SK-N-SH (cell line): ENCODE measurements around the gene CALM1. TPM values are rescaled to one million over a fixed set of nuclear protein-coding genes. Genes with fewer than 3 reads are reported as not detected.

Source experiments
- CTCF ChIA-PET: fragments of 300-600, 350-600 bp; formaldehyde crosslinking; extraction: SDS; loops from one replicate; lab custom pipeline; 2021; lab: Yijun Ruan, JAX
- POLR2A ChIA-PET: fragments of 350-600 bp; sonication (Branson Sonifier 250); formaldehyde crosslinking; extraction: SDS; loops from one replicate; lab custom pipeline; 2020; ENCODE audit warnings: antibody characterized with exemption, inconsistent platforms; lab: Yijun Ruan, JAX
- DNase-seq: peaks from one replicate; pipeline ENCODE4 v3.0.0; 2012
- H2AFZ ChIP-seq: fragments of 200-600 bp; sonication (generic); 2 replicates; pipeline ENCODE4 v1.8.1; 2016; ENCODE audit warnings: antibody characterized with exemption, mild to moderate bottlenecking, low read depth
- H3F3A ChIP-seq: fragments of 200-600 bp; sonication (generic); replicated peaks from 2 replicates; pipeline ENCODE3; 2016; ENCODE audit warnings: antibody characterized with exemption, mild to moderate bottlenecking; ENCODE audit not compliant: insufficient read depth
- H3K27ac ChIP-seq, 2 experiments: fragments of 200-500 bp in 1 of 2; fragments of 200-600 bp in 1 of 2; sonication (Bioruptor generic) in 1 of 2; sonication (generic), shearing (Covaris generic) in 1 of 2; 2 replicates each; pipeline versions ENCODE4 v1.5.1 to v1.6.1; 2014 to 2016; ENCODE audit warnings: low read depth in 2 of 2, inconsistent platforms in 1 of 2, low read length in 1 of 2, mild to moderate bottlenecking in 1 of 2, mixed read lengths in 1 of 2
- H3K27me3 ChIP-seq: fragments of 200-600 bp; sonication (generic), shearing (Covaris generic); 2 replicates; pipeline ENCODE4 v1.6.1; 2016; ENCODE audit warnings: mixed run types; ENCODE audit not compliant: insufficient read depth
- H3K36me3 ChIP-seq, 2 experiments: fragments of 200-500 bp in 1 of 2; fragments of 200-600 bp in 1 of 2; sonication (Bioruptor generic) in 1 of 2; sonication (generic) in 1 of 2; replicated peaks in 1 of 2; 2 replicates each; pipeline versions ENCODE3 to v1.5.1; 2014 to 2016; ENCODE audit warnings: low read length in 1 of 2, mild to moderate bottlenecking in 1 of 2; ENCODE audit not compliant: insufficient read depth in 2 of 2, control insufficient read depth in 1 of 2
- H3K4me1 ChIP-seq, 2 experiments: fragments of 200-500 bp in 1 of 2; fragments of 200-600 bp in 1 of 2; sonication (Bioruptor generic) in 1 of 2; sonication (generic), shearing (Covaris generic) in 1 of 2; 2 replicates each; pipeline versions ENCODE4 v1.5.1 to v1.6.1; 2014 to 2016; ENCODE audit warnings: low read depth in 1 of 2, low read length in 1 of 2, mixed run types in 1 of 2; ENCODE audit not compliant: insufficient read depth in 2 of 2, control insufficient read depth in 1 of 2
- H3K4me2 ChIP-seq: fragments of 200-600 bp; sonication (generic), shearing (Covaris generic); 2 replicates; pipeline ENCODE4 v1.6.1; 2017; ENCODE audit warnings: mixed run types
- H3K4me3 ChIP-seq, 2 experiments: fragments of 200-500 bp in 1 of 2; fragments of 200-600 bp in 1 of 2; sonication (Bioruptor generic) in 1 of 2; sonication (generic), shearing (Covaris generic) in 1 of 2; 2 replicates each; pipeline versions ENCODE4 v1.5.1 to v1.8.1; 2014 to 2016; ENCODE audit warnings: low read depth in 2 of 2, inconsistent platforms in 1 of 2, low read length in 1 of 2, mild to moderate bottlenecking in 1 of 2, mixed read lengths in 1 of 2, moderate library complexity in 1 of 2
- H3K79me2 ChIP-seq: fragments of 200-600 bp; sonication (generic); 2 replicates; pipeline ENCODE4 v1.8.1; 2017; ENCODE audit warnings: mild to moderate bottlenecking; ENCODE audit not compliant: insufficient read depth
- H3K9ac ChIP-seq: fragments of 200-600 bp; sonication (generic); 2 replicates; pipeline ENCODE4 v1.6.1; 2017; ENCODE audit warnings: mixed run types
- H3K9me2 ChIP-seq: fragments of 200-600 bp; sonication (generic); 2 replicates; pipeline ENCODE4 v1.6.1; 2017; ENCODE audit warnings: mixed run types
- H3K9me3 ChIP-seq: fragments of 200-600 bp; sonication (generic); 2 replicates; pipeline ENCODE4 v1.6.1; 2017; ENCODE audit warnings: mixed run types, mild to moderate bottlenecking, moderate library complexity
- H4K20me1 ChIP-seq: fragments of 200-600 bp; sonication (generic); 2 replicates; pipeline ENCODE4 v1.6.1; 2017; ENCODE audit warnings: mild to moderate bottlenecking, mixed run types; ENCODE audit not compliant: insufficient read depth
- CHD2 ChIP-seq: fragments of 150-350 bp; IDR thresholded peaks from 2 replicates; pipeline ENCODE4 v1.6.1; 2018; ENCODE audit warnings: low read length; ENCODE audit not compliant: partially characterized antibody
- ELF1 ChIP-seq: IDR thresholded peaks from 2 replicates; pipeline ENCODE4 v1.4.0; 2012
- EP300 ChIP-seq, 2 experiments: IDR thresholded peaks; 2 replicates each; pipeline versions ENCODE4 v1.4.0 to v1.6.1; 2012; ENCODE audit warnings: borderline replicate concordance in 1 of 2, low read depth in 1 of 2, low read length in 1 of 2
- FOSL2 ChIP-seq: IDR thresholded peaks from 2 replicates; pipeline ENCODE4 v1.4.0; 2012; ENCODE audit warnings: low read depth, mild to moderate bottlenecking, moderate library complexity, borderline replicate concordance
- FOXJ3 ChIP-seq: sonication (generic); formaldehyde crosslinking; IDR thresholded peaks from 2 replicates; pipeline ENCODE4 v1.5.1; 2020; ENCODE audit warnings: mild to moderate bottlenecking, missing genetic modification reagents
- FOXM1 ChIP-seq: IDR thresholded peaks from 2 replicates; pipeline ENCODE4 v1.4.0; 2012; ENCODE audit warnings: low read depth, mild to moderate bottlenecking
- GABPA ChIP-seq: IDR thresholded peaks from 2 replicates; pipeline ENCODE4 v1.4.0; 2012; ENCODE audit warnings: low read depth, mild to moderate bottlenecking
- GATA2 ChIP-seq: sonication (generic); formaldehyde crosslinking; IDR thresholded peaks from 2 replicates; pipeline ENCODE4 v1.5.0; 2020; ENCODE audit warnings: mild to moderate bottlenecking, missing genetic modification reagents
- IRF3 ChIP-seq: fragments of 150-350 bp; IDR thresholded peaks from 2 replicates; pipeline ENCODE4 v1.6.1; 2016; ENCODE audit warnings: mild to moderate bottlenecking, low read depth, low read length
- JUND ChIP-seq: IDR thresholded peaks from 2 replicates; pipeline ENCODE4 v1.4.0; 2012
- MEF2A ChIP-seq: IDR thresholded peaks from 2 replicates; pipeline ENCODE4 v1.4.0; 2012; ENCODE audit warnings: low read depth, borderline replicate concordance
- MXI1 ChIP-seq: IDR thresholded peaks from 2 replicates; pipeline ENCODE4 v1.6.1; 2012; ENCODE audit warnings: mild to moderate bottlenecking, low read depth, low read length, improper control_type of control experiment
- NFIC ChIP-seq: IDR thresholded peaks from 2 replicates; pipeline ENCODE4 v1.4.0; 2012; ENCODE audit warnings: borderline replicate concordance
- NRF1 ChIP-seq: IDR thresholded peaks from 2 replicates; pipeline ENCODE4 v1.6.1; 2012; ENCODE audit warnings: low read depth, mild to moderate bottlenecking, low read length
- PBX3 ChIP-seq: IDR thresholded peaks from 2 replicates; pipeline ENCODE4; 2012
- POLR2AphosphoS5 ChIP-seq: IDR thresholded peaks from 2 replicates; pipeline ENCODE4 v1.6.1; 2012; ENCODE audit warnings: low read depth, low read length
- RCOR1 ChIP-seq: fragments of 150-350 bp; IDR thresholded peaks from 2 replicates; pipeline ENCODE4 v1.6.1; 2017; ENCODE audit warnings: antibody characterized with exemption, low read length
- RFX5 ChIP-seq: IDR thresholded peaks from 2 replicates; pipeline ENCODE4 v1.6.1; 2012; ENCODE audit warnings: mild to moderate bottlenecking, improper control_type of control experiment, low read length
- TCF12 ChIP-seq: IDR thresholded peaks from 2 replicates; pipeline ENCODE4 v1.4.0; 2012
- USF1 ChIP-seq: IDR thresholded peaks from 2 replicates; pipeline ENCODE4 v1.4.0; 2012; ENCODE audit warnings: low read depth, borderline replicate concordance
- YY1 ChIP-seq: IDR thresholded peaks from 2 replicates; pipeline ENCODE4 v1.4.0; 2012; ENCODE audit warnings: low read depth, mild to moderate bottlenecking
- WGBS: methylation state at CpG from one replicate; pipeline ENCODE4 v1.1.6; 2017; ENCODE audit warnings: low lambda C conversion rate; 5-methylcytosine and 5-hydroxymethylcytosine counted together
- polyA plus RNA-seq, 3 experiments: library from polyadenylated mRNA; depleted of rRNA; stranded (reverse); fragments of >200 nt; gene quantifications; 2 replicates each; pipeline ENCODE4 v1.2.3, GENCODE V29; 2012

Gene CALM1
- polyA plus RNA-seq, 1 of the 3 experiments (the other 2 are of a cell fraction) = 299 TPM

- Histone ChIP-seq H3K4me2 (no peak overlapping the region), H3K9me2 (no peaks in the 10 kb centered on the region), H3F3A (no peaks in the 10 kb centered on the region)
- 79% methylated on average over 4 of the region's 4 CpGs for WGBS
- TF ChIP-seq NFIC (no peak), RCOR1 (peak; percentile 97), EP300 (IDR thresholded peaks at IDR 0.05; ENCODE audit: borderline replicate concordance in 1 of 2, low read depth in 1 of 2, low read length in 1 of 2) (peak in 1 of 2 experiments; percentile 95; a peak in 2 of 4 replicates), GATA2 (CRISPR knock-in tag) (peak; percentile 98), TCF12 (peak; percentile 15; the same call in 1 of the 2 replicates), JUND (no peak), GABPA (no peak), FOSL2 (no peak), FOXJ3 (CRISPR knock-in tag) (peak; percentile 57; the same call in 1 of the 2 replicates), MXI1 (no peak; the same call in 1 of the 2 replicates), CHD2 (peak; percentile 58), USF1 (no peak), POLR2AphosphoS5 (0 out of 2 replicates have a peak, but pooled peaks have one; percentile 23), PBX3 (no peak)
- TF ChIP-seq, all 33 proteins: peak for 7
- H4K20me1 ChIP-seq = no peaks in the 10 kb centered on the region
- no peak overlapping the region for H3K4me3 ChIP-seq
- peak; percentile 46 for DNase-seq
- H3K9ac ChIP-seq = no peak overlapping the region
- H3K4me1 ChIP-seq = peaks cover 0 to 69% of the 10 kb centered on the region in 2 experiments; a peak in 2 of 4 replicates
- no peaks in the 10 kb centered on the region for H3K27me3 ChIP-seq
- ChIA-PET CTCF (interaction anchor here (1.1 to 4.5 kb wide), 8 partner anchors 8 to 307 kb away, joined by 3 to 31 read pairs (median 4); no protein-coding TSS in a partner anchor), POLR2A (interaction anchor here (0.9 to 5.0 kb wide), 13 partner anchors 9 to 288 kb away, joined by 3 to 25 read pairs (median 6); partner anchors contain the start of gene CALM1)
- H2AFZ ChIP-seq = no peak overlapping the region
- no peaks in the 10 kb centered on the region for H3K79me2 ChIP-seq
- H3K9me3 ChIP-seq = no peaks in the 10 kb centered on the region
- peak overlapping the region in 1 of 2 experiments; percentile 98; a peak in 2 of 4 replicates for H3K27ac ChIP-seq
- H3K36me3 ChIP-seq = no peaks in the 10 kb centered on the region
Observed at GRCh38 chr14:90451961-90452360, 55.1 kb downstream of the CALM1 start.

GRCh38 chr14:90452366-90452765 is 55.5 kb downstream of the CALM1 start:
- Histone ChIP-seq H3K4me2 (no peak overlapping the region), H3K4me3 (no peak overlapping the region), H3K27ac (peak overlapping the region in 1 of 2 experiments; percentile 98; a peak in 2 of 4 replicates), H3K9ac (no peak overlapping the region), H3K79me2 (no peaks in the 10 kb centered on the region), H3K4me1 (peaks cover 0 to 70% of the 10 kb centered on the region in 2 experiments; a peak in 2 of 4 replicates), H3F3A (no peaks in the 10 kb centered on the region), H3K27me3 (no peaks in the 10 kb centered on the region), H3K36me3 (no peaks in the 10 kb centered on the region), H4K20me1 (no peaks in the 10 kb centered on the region), H3K9me2 (no peaks in the 10 kb centered on the region), H2AFZ (no peak overlapping the region), H3K9me3 (no peaks in the 10 kb centered on the region)
- 87% methylated on average over 6 of the region's 6 CpGs for WGBS
- TF ChIP-seq YY1 = no peak
- no peak for TF ChIP-seq RFX5
- TF ChIP-seq EP300 (IDR thresholded peaks at IDR 0.05; ENCODE audit: borderline replicate concordance in 1 of 2, low read depth in 1 of 2, low read length in 1 of 2) = no peak
- no peak for TF ChIP-seq MEF2A
- TF ChIP-seq IRF3 = no peak
- TF ChIP-seq NRF1 = no peak
- no peak for TF ChIP-seq PBX3
- no peak for TF ChIP-seq TCF12
- TF ChIP-seq MXI1 = no peak
- no peak for TF ChIP-seq FOXM1
- no peak for TF ChIP-seq USF1
- TF ChIP-seq ELF1 = no peak
- no peak for DNase-seq
- CTCF ChIA-PET = interaction anchor here (0.6 to 4.5 kb wide), 8 partner anchors 10 to 720 kb away, joined by 3 to 31 read pairs (median 4); no protein-coding TSS in a partner anchor
- POLR2A ChIA-PET = interaction anchor here (0.8 to 5.0 kb wide), 14 partner anchors 9 to 287 kb away, joined by 3 to 25 read pairs (median 6); partner anchors contain the start of gene CALM1
